ENCODE data around the gene RBM24.

- TF ChIP-seq, protein P1, sequence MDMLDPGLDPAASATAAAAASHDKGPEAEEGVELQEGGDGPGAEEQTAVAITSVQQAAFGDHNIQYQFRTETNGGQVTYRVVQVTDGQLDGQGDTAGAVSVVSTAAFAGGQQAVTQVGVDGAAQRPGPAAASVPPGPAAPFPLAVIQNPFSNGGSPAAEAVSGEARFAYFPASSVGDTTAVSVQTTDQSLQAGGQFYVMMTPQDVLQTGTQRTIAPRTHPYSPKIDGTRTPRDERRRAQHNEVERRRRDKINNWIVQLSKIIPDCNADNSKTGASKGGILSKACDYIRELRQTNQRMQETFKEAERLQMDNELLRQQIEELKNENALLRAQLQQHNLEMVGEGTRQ (IDR thresholded peaks at IDR 0.05; ENCODE audit: borderline replicate concordance, low read depth, low read length) = no peak
- TF ChIP-seq MAX (IDR thresholded peaks at IDR 0.05; ENCODE audit: low read depth, low read length) (no peak), POLR2A (IDR thresholded peaks at IDR 0.05; ENCODE audit: low read depth, low read length) (no peak), GABPA (IDR thresholded peaks at IDR 0.05; ENCODE audit: low read depth) (no peak), CTCF (IDR thresholded peaks at IDR 0.05 in 2 of 3, conservative IDR thresholded peaks at IDR 0.05 in 1 of 3; ENCODE audit: control insufficient read depth in 2 of 3, extremely low read depth in 1 of 3, insufficient read depth in 1 of 3, low read depth in 3 of 3, low read length in 3 of 3) (no peak), CEBPB (IDR thresholded peaks at IDR 0.05; ENCODE audit: borderline replicate concordance in 1 of 2, low read depth in 2 of 2, low read length in 2 of 2) (no peak)
Measured at GRCh38 chr6:17343215-17343614, 62.1 kb downstream of the RBM24 start.

Data from GM12878 (cell line).